Activated effector memory CD4-positive, alpha-beta T cell treated with Interleukin-2 at 50 U/mL for 16 hours (primary cell): ENCODE results near the gene IVL.

Experiments used
- DNase-seq: peaks from one replicate; pipeline ENCODE4 v3.0.0-alpha.2; 2020

IVL gene

DNA sequence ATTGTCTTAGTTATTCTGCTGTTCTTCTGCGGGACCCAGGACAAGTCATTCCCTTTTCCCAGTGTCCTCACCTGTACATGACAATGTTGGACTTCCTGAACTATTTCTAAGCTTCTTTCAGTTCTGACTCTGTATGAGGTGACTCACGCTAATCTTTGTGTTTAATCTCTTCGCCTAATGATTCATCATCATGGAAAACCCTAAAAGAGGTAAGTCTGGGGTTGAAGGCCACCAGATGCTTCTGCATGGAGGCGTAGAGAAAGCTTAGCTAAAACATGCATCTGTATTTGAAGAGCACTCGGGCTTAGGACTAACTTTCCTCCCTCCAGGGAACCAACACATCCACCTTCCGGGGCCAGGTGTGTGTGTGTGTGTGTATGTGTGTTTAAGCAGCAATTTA is 46.1 kb downstream of the IVL start:
- no peak for DNase-seq

DNA sequence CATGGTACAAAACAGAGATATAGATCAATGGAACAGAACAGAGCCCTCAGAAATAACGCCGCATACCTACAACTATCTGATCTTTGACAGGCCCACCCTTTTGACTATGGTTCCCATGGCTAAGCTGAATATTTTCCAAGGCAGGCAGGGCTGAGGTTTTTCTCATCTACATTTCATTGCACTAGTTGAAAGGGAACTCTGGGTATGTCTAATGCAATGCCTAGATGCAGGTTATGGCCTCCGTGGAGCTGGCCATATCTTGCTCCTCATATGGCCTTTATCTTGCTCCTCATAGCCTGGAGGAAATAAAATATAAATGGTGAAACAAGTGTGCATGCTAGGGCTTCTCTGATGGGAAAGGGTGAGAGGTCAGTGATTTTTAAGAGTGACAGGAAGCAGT is 49.2 kb downstream of the IVL start:
- DNase-seq: no peak

DNA sequence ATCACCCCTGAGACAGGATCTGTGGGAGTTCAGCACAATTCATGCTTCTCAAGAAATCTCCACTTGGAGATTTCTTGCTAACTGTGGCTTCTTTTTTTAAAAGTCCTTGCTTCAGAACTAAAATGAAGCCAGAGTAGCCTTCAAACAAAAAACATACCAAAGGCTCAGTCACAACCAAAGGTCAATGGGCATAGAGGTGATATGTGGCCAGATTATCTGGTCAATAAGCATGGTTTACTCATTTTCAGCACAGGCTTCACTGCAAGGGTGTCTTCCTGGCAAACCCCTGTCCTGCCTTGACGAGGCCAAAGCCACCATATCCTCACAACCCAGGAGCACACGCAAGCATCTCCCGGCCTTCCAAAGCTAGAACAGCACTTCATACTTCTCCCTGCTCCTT is 50.9 kb downstream of the IVL start:
- no peak for DNase-seq

DNA sequence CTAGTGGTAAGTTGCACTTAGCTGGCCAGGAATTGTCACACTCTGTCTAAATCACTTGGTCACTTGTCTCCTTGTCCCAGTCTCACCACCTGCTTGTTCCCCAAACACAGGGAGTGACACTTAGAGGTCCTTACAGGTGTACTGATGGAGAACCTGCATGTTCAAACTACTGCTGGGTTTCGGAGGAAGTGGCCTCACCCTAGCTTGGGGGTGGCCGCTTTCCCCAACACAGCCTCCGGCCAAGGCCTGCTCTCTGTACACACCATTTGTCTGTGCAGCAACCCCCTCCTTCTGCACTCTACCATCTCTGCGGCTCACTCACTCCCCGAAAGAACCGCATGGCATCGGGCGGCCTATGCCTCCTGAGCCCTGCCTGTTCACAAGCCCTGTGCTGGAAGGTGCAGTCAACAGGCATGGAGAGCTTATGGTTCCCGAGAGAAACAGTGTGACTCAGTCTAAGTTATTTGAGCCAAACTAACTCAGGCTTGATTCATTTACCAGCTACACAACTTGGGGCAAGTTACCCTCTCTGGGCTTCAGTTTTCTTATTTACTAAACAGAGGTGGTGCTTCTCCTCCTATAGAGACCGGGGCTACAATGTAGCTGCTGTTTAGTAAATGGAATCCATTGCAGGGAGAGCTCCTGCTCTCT is 51.6 kb downstream of the IVL start:
- DNase-seq: no peak

- DNase-seq: no peak
Measured at GRCh38 chr1:152960452-152961044, 52.2 kb downstream of the IVL start.
